ENCODE results near the gene IFTAP.
"Not testable (repeated sequence)": the region's sequence is repeated elsewhere in the genome, so short reads cannot be mapped to it uniquely, and the experiment has no call there.

Gene IFTAP

GRCh38 chr11:36661359-36661758 lies 67.1 kb downstream of the IFTAP start:
- DNase-seq, result not testable (repeated sequence)

GRCh38 chr11:36672815-36673450 lies 78.6 kb downstream of the IFTAP start:
- no peak for DNase-seq

DNA sequence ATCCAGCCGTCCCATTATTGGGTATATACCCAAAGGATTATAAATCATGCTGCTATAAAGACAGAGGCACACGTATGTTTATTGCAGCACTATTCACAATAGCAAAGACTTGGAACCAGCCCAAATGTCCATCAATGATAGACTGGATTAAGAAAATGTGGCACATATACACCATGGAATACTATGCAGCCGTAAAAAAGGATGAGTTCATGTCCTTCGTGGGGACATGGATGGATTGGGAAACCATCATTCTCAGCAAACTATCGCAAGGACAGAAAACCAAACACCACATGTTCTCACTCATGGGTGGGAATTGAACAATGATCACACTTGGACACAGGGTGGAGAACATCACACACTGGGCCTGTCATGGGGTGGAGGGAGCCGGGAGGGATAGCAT lies 85.2 kb downstream of the IFTAP start:
- not testable (repeated sequence) for DNase-seq

GRCh38 chr11:36683818-36684217 lies 89.5 kb downstream of the IFTAP start:
- no peak for DNase-seq

- DNase-seq, result peak; percentile 3
Measured at GRCh38 chr11:36684840-36685801, 90.8 kb downstream of the IFTAP start.

- DNase-seq, result no peak
Measured at GRCh38 chr11:36688132-36688531, 93.8 kb downstream of the IFTAP start.

GRCh38 chr11:36688571-36689291 lies 94.4 kb downstream of the IFTAP start:
- DNase-seq, result no peak

- DNase-seq, result no peak
Measured at GRCh38 chr11:36689442-36689841, 95.1 kb downstream of the IFTAP start.

GRCh38 chr11:36692704-36693103 lies 98.4 kb downstream of the IFTAP start:
- DNase-seq, result no peak

GRCh38 chr11:36693139-36693843 lies 99.0 kb downstream of the IFTAP start:
- DNase-seq, result no peak

- DNase-seq, result no peak
Measured at GRCh38 chr11:36695111-36695510, 100.8 kb downstream of the IFTAP start.

GRCh38 chr11:36695571-36695970 lies 101.3 kb downstream of the IFTAP start:
- no peak for DNase-seq

DNA sequence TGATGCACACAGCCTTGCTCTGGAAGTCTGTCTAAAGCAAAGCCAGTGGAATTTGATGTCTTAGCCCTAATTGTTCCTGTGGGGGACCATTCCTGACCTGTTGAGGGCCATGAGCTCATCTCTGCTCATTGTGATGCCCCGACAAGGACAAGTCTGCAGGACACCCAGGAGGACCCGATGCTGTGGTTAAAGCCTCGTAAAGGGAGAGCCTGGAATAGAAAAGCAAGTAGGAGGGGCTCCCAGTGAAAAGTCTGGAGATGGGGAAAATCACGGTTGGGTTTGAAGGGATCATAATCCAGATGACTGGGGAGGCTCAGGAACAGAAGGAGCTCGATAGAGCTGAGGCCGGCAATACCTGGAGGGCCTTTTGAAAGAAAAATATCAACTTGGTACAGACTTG lies 102.2 kb downstream of the IFTAP start:
- DNase-seq, result no peak

- DNase-seq, result no peak
Measured at GRCh38 chr11:36699271-36699670, 105.0 kb downstream of the IFTAP start.

GRCh38 chr11:36700246-36700645 lies 105.9 kb downstream of the IFTAP start:
- DNase-seq, result no peak

- no peak for DNase-seq
Measured at GRCh38 chr11:36702330-36703054, 108.2 kb downstream of the IFTAP start.

GRCh38 chr11:36703055-36703404 lies 108.7 kb downstream of the IFTAP start:
- no peak for DNase-seq
